NCI-H82 (cell line): ENCODE data around the gene COLQ.
A peak's percentile ranks its signal among the peaks of the same experiment; 100 is the strongest.
"Not testable (repeated sequence)": the region's sequence is repeated elsewhere in the genome, so short reads cannot be mapped to it uniquely, and the experiment has no call there.

Experiments
- DNase-seq: peaks from one replicate; lab custom pipeline; 2025; lab: John Stamatoyannopoulos, UW

Gene COLQ

DNA sequence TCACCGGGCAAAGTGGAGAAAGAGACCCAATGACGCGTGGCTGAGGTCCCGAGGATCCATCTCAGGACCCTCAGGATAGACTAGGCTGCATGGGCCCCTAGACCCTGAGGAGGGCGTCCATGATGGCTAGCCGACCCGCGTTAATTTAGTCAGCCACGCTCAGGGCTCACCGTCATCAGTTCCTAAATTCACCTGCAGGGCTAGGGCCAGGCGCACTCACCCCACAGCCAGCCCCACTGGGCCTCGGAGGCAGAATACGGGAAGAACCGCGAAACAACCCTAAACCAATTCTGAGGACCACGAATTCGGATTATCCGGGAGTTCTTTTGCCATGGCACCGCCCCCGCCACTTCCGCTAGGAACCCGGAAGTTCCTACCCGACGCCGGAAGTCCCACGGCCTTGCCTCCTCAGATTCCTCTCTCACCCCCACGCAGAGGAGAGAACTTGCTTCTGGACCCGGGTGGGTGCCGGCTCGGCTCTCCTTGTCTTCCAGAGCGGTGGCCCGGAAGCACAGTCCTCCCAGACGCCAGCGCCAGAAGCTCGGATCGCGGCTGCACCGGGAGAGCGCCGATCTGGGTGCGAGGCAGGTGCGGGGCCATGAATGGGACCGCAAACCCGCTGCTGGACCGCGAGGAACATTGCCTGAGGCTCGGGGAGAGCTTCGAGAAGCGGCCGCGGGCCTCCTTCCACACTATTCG is 94.2 kb downstream of the COLQ start, which contains the start of the genes EAF1 and METTL6:
TSS of gene EAF1 (plus strand) at position 417 of the 699 bp plus-strand sequence. CDS start at position 599, 182 bp downstream.
TSS of gene METTL6 (minus strand) at position 363 of the 699 bp plus-strand sequence. CDS start 1,033 bp downstream, outside the sequence.
- DNase-seq = peak; percentile 87

DNA sequence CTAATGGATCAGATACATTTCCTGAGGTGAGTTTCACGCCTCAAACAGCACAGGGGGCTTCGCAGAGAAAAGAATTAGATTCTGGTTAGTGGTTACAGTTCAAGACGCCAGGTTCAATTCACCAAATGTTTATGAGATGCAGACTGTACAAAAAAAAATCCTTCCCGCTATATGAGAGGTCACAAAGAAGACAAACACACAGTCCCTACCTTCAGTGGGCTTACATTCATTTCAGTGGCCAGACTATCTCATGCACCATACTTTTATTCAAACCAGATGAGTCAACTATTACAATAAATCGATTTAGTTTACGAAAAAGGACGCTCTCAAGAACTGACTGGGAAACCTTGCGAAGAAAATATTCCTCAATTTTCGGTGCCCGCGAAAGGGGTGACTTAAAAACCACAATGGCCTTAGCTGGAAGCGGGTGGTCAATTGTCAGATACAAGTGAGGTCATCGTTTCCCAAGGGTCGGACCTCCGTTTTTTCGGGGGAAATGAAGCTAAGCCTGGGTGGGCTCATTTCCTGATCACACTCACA is 94.9 kb downstream of the COLQ start:
- DNase-seq = no peak

DNA sequence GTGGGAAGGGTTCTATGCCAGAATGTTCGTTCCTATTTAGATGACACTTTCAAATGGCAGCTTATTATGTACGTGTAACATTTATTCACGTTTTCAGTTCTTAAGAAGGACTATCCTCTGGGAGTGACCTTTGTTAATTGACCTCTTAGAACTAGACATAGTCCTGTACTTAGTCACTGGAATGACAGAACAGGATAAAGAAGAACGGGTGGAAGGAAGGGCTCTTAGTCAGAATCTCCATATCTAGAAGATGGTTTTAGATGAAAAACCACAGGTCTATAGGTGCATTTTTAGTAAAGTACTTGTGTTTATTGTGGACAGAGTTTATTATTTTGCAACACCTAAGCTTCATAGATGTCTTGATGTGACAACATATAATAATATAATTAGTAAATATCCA is 100.6 kb downstream of the COLQ start:
- no peak for DNase-seq

DNA sequence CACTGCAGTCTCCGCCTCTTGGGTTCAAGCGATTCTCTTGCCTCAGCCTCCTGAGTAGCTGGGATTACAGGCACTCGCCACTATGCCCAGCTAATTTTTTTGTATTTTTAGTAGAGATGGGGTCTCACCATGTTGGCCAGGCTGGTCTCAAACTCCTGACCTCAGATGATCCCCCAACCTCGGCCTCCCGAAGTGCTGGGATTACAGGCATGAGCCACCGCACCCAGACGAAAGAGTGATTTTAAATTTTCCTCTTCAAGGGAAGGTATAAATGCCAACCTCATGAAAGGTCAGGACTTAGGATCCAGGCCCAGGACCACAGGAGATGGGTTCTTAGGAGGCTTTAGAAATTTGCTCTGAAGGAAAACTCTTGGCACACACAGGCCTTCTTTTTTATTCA is 110.5 kb downstream of the COLQ start:
- DNase-seq = not testable (repeated sequence)

DNA sequence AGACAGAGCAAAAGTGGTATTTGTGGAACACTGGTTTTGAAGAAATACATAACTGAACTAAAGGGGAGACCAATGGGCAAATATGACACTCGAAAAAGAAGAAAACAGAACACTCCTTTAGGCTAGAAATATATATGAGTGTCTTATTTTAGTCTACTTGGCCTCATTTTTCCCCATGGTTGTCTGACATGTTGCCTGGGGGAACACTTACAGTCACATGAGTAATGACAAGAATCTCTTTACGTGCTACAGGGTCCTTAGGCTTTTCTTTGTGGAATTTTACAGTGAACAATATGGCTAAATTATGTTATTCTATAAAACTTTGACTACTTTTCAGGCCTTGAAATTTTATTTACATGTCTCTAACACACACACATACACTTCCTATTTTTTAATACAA is 111.7 kb downstream of the COLQ start:
- no peak for DNase-seq

DNA sequence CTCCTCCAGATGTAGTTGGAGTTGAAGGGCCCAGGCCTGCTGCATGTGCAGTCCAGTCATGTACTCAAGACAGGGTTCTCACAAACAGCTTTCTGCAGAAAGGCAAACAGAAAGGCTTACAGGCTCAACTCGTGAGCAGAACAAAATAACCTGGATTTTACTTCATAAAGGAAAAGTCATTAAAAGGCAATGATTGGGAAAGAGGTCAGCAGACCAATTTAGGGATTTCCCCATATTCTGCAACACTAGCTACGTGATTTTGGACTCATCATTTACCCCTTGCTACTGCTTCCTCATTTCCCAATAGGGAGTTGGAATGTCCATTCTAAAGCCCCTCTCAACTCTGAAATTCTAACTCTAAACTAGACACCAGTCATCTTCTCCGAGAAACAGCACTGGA is 112.3 kb downstream of the COLQ start:
- no peak for DNase-seq

DNA sequence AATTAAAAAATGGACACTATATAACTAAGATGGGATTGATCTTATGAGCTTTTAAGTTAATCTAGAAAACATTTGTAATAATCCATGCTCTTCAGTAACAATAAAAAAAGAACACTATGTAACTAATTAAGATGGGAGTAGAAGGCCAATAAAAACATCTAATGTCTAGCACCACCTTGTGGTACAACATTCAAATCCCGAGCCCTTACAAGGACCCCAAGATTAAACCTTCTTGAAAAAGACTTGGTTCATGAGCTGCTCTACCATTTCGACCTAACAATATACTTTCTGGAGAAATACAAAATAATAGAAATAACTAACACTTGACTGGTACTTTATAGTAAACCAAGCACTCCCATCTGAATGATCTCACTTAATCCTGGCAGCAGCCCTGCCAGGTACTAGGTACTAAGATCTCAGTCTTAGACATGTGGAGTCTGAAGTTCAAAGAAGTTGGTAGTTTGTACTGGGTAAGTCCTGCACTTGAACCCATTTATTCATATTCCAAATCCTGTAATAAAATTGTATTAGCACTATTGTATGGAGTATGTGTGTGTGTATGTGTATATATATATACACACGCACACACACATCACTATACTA is 116.0 kb downstream of the COLQ start:
- peak; percentile 70 for DNase-seq

DNA sequence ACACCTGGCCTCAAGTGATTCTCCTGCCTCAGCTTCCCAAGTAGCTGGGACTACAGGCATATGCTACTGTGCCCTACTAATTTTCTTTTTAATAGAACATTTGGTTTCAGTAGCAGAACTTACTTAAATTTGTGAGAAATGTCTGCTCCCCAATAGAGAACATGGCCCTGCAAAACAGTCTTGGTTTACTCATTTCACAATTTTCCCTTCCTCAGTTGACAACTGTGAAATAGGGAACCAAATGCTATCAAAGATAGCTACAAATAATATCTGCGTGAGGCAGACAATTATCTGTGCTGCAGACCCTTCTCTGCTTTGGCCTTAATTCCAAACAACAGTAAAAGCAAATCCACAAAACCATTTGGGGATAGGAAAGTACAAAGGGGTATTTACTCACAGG is 116.7 kb downstream of the COLQ start:
- DNase-seq = no peak

DNA sequence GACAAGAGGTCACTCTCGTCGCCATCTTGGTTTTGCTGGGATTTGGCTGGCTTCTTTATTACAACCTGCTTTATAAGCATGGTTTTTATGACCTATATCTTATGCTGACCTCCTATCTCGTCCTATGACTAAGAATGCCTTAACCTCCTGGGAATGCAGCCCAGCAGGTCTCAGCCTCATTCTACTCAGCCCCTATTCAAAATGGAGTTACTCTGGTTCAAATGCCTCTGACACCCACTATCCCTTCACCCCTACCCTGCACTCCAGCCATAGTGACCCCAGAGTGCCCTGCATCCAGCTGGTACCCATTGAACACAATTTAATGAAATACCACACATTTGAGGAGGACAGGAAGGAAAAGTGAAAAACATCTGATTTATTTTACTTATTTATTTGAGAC is 117.5 kb downstream of the COLQ start:
- DNase-seq = no peak

DNA sequence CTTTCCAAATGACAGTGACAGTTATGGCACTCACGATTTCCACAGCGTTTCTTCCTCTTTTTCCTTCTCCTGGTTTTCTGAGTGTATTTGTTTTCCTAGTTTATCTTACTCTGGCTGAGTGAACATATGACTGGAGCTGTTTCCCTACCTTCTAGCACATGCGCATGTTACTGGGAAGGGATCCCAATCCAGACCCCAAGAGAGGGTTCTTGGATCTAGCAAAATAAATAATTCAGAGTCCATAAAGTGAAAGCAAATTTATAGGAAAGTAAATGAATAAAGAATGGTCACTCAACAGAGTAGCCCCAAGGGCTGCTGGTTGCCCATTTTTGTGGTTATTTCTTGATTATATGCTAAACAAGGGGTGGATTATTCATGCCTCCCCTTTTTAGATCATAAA is 118.0 kb downstream of the COLQ start:
- no peak for DNase-seq

DNA sequence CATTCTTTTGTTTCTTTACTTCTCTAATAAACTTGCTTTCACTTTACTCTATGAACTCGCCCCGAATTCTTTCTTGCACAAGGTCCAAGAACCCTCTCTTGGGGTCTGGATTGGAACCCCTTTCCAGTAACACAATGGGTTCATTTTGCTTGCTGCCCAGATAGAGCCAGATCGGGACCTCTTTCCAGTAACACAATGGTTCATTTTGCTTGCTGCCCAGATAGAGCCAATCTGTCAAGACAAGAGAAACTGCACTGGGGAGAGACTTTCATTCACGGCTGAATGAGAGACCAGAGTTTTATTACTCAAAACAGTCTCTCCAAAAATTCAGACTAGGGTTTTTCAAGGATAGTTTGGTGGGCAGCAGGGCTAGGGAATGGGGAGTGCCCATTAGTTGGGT is 119.6 kb downstream of the COLQ start:
- DNase-seq = no peak
